HEK293 (cell line): ENCODE data around the gene RNASET2.

ENCODE experiments used
- AEBP2 ChIP-seq: fragments of 450-650 bp; formaldehyde crosslinking; IDR thresholded peaks from 2 replicates; pipeline ENCODE4 v1.5.1; 2016; ENCODE audit warnings: missing biosample characterization, missing genetic modification characterization, borderline replicate concordance
- BCL11A ChIP-seq: fragments of 450-650 bp; formaldehyde crosslinking; IDR thresholded peaks from 2 replicates; pipeline ENCODE4 v1.5.1; 2016; ENCODE audit warnings: low read depth, missing biosample characterization, missing genetic modification characterization
- BCL11B ChIP-seq: fragments of 450-650 bp; formaldehyde crosslinking; IDR thresholded peaks from 2 replicates; pipeline ENCODE4 v1.5.1; 2016; ENCODE audit warnings: low read depth, missing biosample characterization, missing genetic modification characterization
- ELK4 ChIP-seq: IDR thresholded peaks from 2 replicates; pipeline ENCODE4 v1.6.1; 2011; ENCODE audit warnings: mild to moderate bottlenecking, low read depth, low read length, borderline replicate concordance
- HOXA7 ChIP-seq: sonication (generic); formaldehyde crosslinking; IDR thresholded peaks from 2 replicates; pipeline ENCODE4 v1.8.1; 2022; ENCODE audit warnings: missing genetic modification reagents, borderline replicate concordance
- KLF10 ChIP-seq: fragments of 450-650 bp; IDR thresholded peaks from 2 replicates; pipeline ENCODE4 v1.5.1; 2018; ENCODE audit warnings: missing biosample characterization, mild to moderate bottlenecking, missing genetic modification characterization
- KLF8 ChIP-seq: fragments of 450-650 bp; formaldehyde crosslinking; IDR thresholded peaks from 2 replicates; pipeline ENCODE4 v1.5.1; 2016; ENCODE audit warnings: missing biosample characterization, missing genetic modification characterization
- MYNN ChIP-seq: fragments of 450-650 bp; formaldehyde crosslinking; IDR thresholded peaks from 2 replicates; pipeline ENCODE4 v1.5.1; 2016; ENCODE audit warnings: missing biosample characterization, missing genetic modification characterization, borderline replicate concordance
- PRDM4 ChIP-seq: fragments of 450-650 bp; formaldehyde crosslinking; IDR thresholded peaks from 2 replicates; pipeline ENCODE4 v1.5.1; 2017; ENCODE audit warnings: missing biosample characterization, missing genetic modification characterization
- TRIM28 ChIP-seq: IDR thresholded peaks from 2 replicates; pipeline ENCODE4 v1.6.1; 2011; ENCODE audit warnings: low read length, control low read depth, borderline replicate concordance
- ZBTB1 ChIP-seq: fragments of 450-650 bp; formaldehyde crosslinking; IDR thresholded peaks from 2 replicates; pipeline ENCODE4 v1.5.1; 2016; ENCODE audit warnings: missing biosample characterization, missing genetic modification characterization
- ZBTB10 ChIP-seq: fragments of 450-650 bp; formaldehyde crosslinking; IDR thresholded peaks from 2 replicates; pipeline ENCODE4 v1.5.1; 2016; ENCODE audit warnings: missing biosample characterization, missing genetic modification characterization
- ZBTB49 ChIP-seq: fragments of 450-650 bp; formaldehyde crosslinking; IDR thresholded peaks from 2 replicates; pipeline ENCODE4 v1.5.1; 2016; ENCODE audit warnings: missing biosample characterization, missing genetic modification characterization, low read depth
- ZEB2 ChIP-seq: fragments of 450-650 bp; formaldehyde crosslinking; IDR thresholded peaks from 2 replicates; pipeline ENCODE4 v1.5.1; 2016; ENCODE audit warnings: missing biosample characterization, missing genetic modification characterization
- ZIC2 ChIP-seq: fragments of 450-650 bp; formaldehyde crosslinking; IDR thresholded peaks from 2 replicates; pipeline ENCODE4 v1.5.1; 2016; ENCODE audit warnings: missing biosample characterization, missing genetic modification characterization
- ZNF10 ChIP-seq: fragments of 450-650 bp; formaldehyde crosslinking; IDR thresholded peaks from 2 replicates; pipeline ENCODE4 v1.5.1; 2017; ENCODE audit warnings: missing biosample characterization, missing genetic modification characterization
- ZNF140 ChIP-seq: fragments of 450-650 bp; formaldehyde crosslinking; IDR thresholded peaks from 2 replicates; pipeline ENCODE4 v1.5.1; 2016; ENCODE audit warnings: missing biosample characterization, missing genetic modification characterization
- ZNF211 ChIP-seq: fragments of 450-650 bp; formaldehyde crosslinking; IDR thresholded peaks from 2 replicates; pipeline ENCODE4 v1.5.1; 2016; ENCODE audit warnings: low read depth, missing biosample characterization, missing genetic modification characterization
- ZNF530 ChIP-seq: fragments of 450-650 bp; formaldehyde crosslinking; IDR thresholded peaks from 2 replicates; pipeline ENCODE4 v1.5.1; 2016; ENCODE audit warnings: low read depth, missing biosample characterization, missing genetic modification characterization
- ZNF549 ChIP-seq: fragments of 450-650 bp; IDR thresholded peaks from 2 replicates; pipeline ENCODE4 v1.5.1; 2018; ENCODE audit warnings: missing biosample characterization, missing genetic modification characterization, mild to moderate bottlenecking, inconsistent platforms, moderate library complexity
- ZNF610 ChIP-seq: fragments of 450-650 bp; formaldehyde crosslinking; IDR thresholded peaks from 2 replicates; pipeline ENCODE4 v1.5.1; 2016; ENCODE audit warnings: missing biosample characterization, missing genetic modification characterization, borderline replicate concordance
- ZNF639 ChIP-seq: fragments of 450-650 bp; formaldehyde crosslinking; IDR thresholded peaks from 2 replicates; pipeline ENCODE4 v1.5.1; 2016; ENCODE audit warnings: missing biosample characterization, missing genetic modification characterization
- ZNF692 ChIP-seq: fragments of 450-650 bp; formaldehyde crosslinking; IDR thresholded peaks from 2 replicates; pipeline ENCODE4 v1.5.1; 2016; ENCODE audit warnings: missing biosample characterization, missing genetic modification characterization
- ZNF707 ChIP-seq: fragments of 450-650 bp; formaldehyde crosslinking; IDR thresholded peaks from 2 replicates; pipeline ENCODE4 v1.5.1; 2016; ENCODE audit warnings: missing biosample characterization, missing genetic modification characterization
- ZNF792 ChIP-seq: fragments of 450-650 bp; formaldehyde crosslinking; IDR thresholded peaks from 2 replicates; pipeline ENCODE4 v1.5.1; 2016; ENCODE audit warnings: missing biosample characterization, missing genetic modification characterization
- ZNF843 ChIP-seq: fragments of 450-650 bp; formaldehyde crosslinking; IDR thresholded peaks from 2 replicates; pipeline ENCODE4 v1.5.1; 2016; ENCODE audit warnings: missing biosample characterization, missing genetic modification characterization
- ZXDB ChIP-seq: fragments of 450-650 bp; formaldehyde crosslinking; IDR thresholded peaks from 2 replicates; pipeline ENCODE4 v1.5.1; 2016; ENCODE audit warnings: missing biosample characterization, missing genetic modification characterization

The RNASET2 gene

GRCh38 chr6:166957087-166957804 is 896 bp upstream of the RNASET2 start (continued):
- TF ChIP-seq ZNF211 (no peak), HOXA7 (CRISPR knock-in tag) (no peak), ELK4 (no peak), ZXDB (tag by site-specific recombination) (peak; percentile 65), ZNF707 (tag by site-specific recombination) (no peak), ZNF792 (tag by site-specific recombination) (no peak), ZNF140 (tag by site-specific recombination) (no peak), KLF8 (tag by site-specific recombination) (no peak), TRIM28 (no peak), ZBTB1 (tag by site-specific recombination) (no peak), ZNF610 (no peak), ZIC2 (tag by site-specific recombination) (peak; percentile 62), AEBP2 (no peak), ZNF10 (tag by site-specific recombination) (no peak), KLF10 (tag by site-specific recombination) (no peak; the same call in 1 of the 2 replicates), BCL11B (tag by site-specific recombination) (no peak), ZNF843 (no peak), ZNF692 (tag by site-specific recombination) (no peak), MYNN (tag by site-specific recombination) (no peak), ZNF639 (tag by site-specific recombination) (no peak), ZEB2 (tag by site-specific recombination) (no peak), ZBTB49 (tag by site-specific recombination) (no peak), BCL11A (tag by site-specific recombination) (no peak), ZNF549 (tag by site-specific recombination) (no peak), PRDM4 (tag by site-specific recombination) (no peak), ZNF530 (tag by site-specific recombination) (no peak), ZBTB10 (tag by site-specific recombination) (no peak)
